ENCODE data around the gene POPDC2.

- TF ChIP-seq CTCF (conservative IDR thresholded peaks at IDR 0.05 in 1 of 2, IDR thresholded peaks at IDR 0.05 in 1 of 2; ENCODE audit: extremely low read depth in 1 of 2, insufficient read depth in 1 of 2, low read depth in 1 of 2, low read length in 2 of 2) (no peak), EZH2 (IDR thresholded peaks at IDR 0.05; ENCODE audit: borderline replicate concordance, low read length) (no peak)
These were observed 30.1 kb downstream of the POPDC2 start for GRCh38 chr3:119630128-119630879.
